ENCODE results near the gene POF1B. TPM values are rescaled to one million over a fixed set of nuclear protein-coding genes. Genes with fewer than 3 reads are reported as not detected.
"Not testable (repeated sequence)": the region's sequence is repeated elsewhere in the genome, so short reads cannot be mapped to it uniquely, and the experiment has no call there.

Gene POF1B
- total RNA-seq, 2 donors from 2014 or later: not detected

GRCh38 chrX:85311348-85311747, 68.1 kb downstream of the POF1B start:
- H3K36me3 Mint-ChIP-seq; H3K9me3 Mint-ChIP-seq; H3K4me1 Mint-ChIP-seq (ENCODE audit: low read depth in 2 of 2); ATAC-seq; DNase-seq (ENCODE audit: low spot score); H3K4me3 Mint-ChIP-seq; H3K27me3 Mint-ChIP-seq; H3K27ac Mint-ChIP-seq: not testable (repeated sequence)

GRCh38 chrX:85309717-85310116, 69.7 kb downstream of the POF1B start:
- Mint-ChIP-seq H3K27me3 (no peaks in the 10 kb centered on the region), H3K36me3 (no peaks in the 10 kb centered on the region), H3K9me3 (no peaks in the 10 kb centered on the region), H3K4me3 (no peak overlapping the region), H3K4me1 (ENCODE audit: low read depth in 2 of 2) (no peaks in the 10 kb centered on the region), H3K27ac (no peak overlapping the region)
- no peak for DNase-seq (ENCODE audit: low spot score)
- ATAC-seq: no peak

GRCh38 chrX:85303544-85303943, 75.9 kb downstream of the POF1B start:
- Mint-ChIP-seq H3K27ac (no peak overlapping the region), H3K9me3 (no peaks in the 10 kb centered on the region), H3K4me1 (ENCODE audit: low read depth in 2 of 2) (no peaks in the 10 kb centered on the region), H3K27me3 (no peaks in the 10 kb centered on the region), H3K36me3 (no peaks in the 10 kb centered on the region), H3K4me3 (no peak overlapping the region)
- no peak for ATAC-seq
- DNase-seq (ENCODE audit: low spot score): no peak

- no peak for ATAC-seq
- Mint-ChIP-seq H3K27ac (no peak overlapping the region), H3K36me3 (no peaks in the 10 kb centered on the region)
These were observed 90.3 kb downstream of the POF1B start for GRCh38 chrX:85288992-85289723.

GRCh38 chrX:85285286-85285685, 94.2 kb downstream of the POF1B start:
- not testable (repeated sequence) for H3K4me3 Mint-ChIP-seq; DNase-seq (ENCODE audit: low spot score); H3K27ac Mint-ChIP-seq; H3K9me3 Mint-ChIP-seq; H3K36me3 Mint-ChIP-seq; H3K4me1 Mint-ChIP-seq (ENCODE audit: low read depth in 2 of 2); H3K27me3 Mint-ChIP-seq; ATAC-seq

More at GRCh38 chrX:85288992-85289723, 90.3 kb downstream of the POF1B start:
- no peak overlapping the region for H3K4me3 Mint-ChIP-seq
- no peak for DNase-seq (ENCODE audit: low spot score)
- H3K27me3 Mint-ChIP-seq: no peaks in the 10 kb centered on the region
- H3K4me1 Mint-ChIP-seq (ENCODE audit: low read depth in 2 of 2): no peaks in the 10 kb centered on the region
- H3K9me3 Mint-ChIP-seq: peaks cover 10% of the 10 kb centered on the region

- peak overlapping the region; percentile 86 for H3K4me3 Mint-ChIP-seq
- no peaks in the 10 kb centered on the region for H3K9me3 Mint-ChIP-seq
- peaks cover 0 to 16% of the 10 kb centered on the region in 2 donors for H3K27me3 Mint-ChIP-seq
- DNase-seq (ENCODE audit: low spot score): no peak
- peaks cover 5 to 12% of the 10 kb centered on the region in 2 donors for H3K4me1 Mint-ChIP-seq (ENCODE audit: low read depth in 2 of 2)
- peak in 1 of 2 donors; percentile 45 for ATAC-seq
- H3K27ac Mint-ChIP-seq: peak overlapping the region in 1 of 2 donors; percentile 25
- no peaks in the 10 kb centered on the region for H3K36me3 Mint-ChIP-seq
These were observed 134.8 kb downstream of the POF1B start for GRCh38 chrX:85244450-85245211.

GRCh38 chrX:85243761-85244449, 135.6 kb downstream of the POF1B start, which contains the start of the genes SATL1 and ZNF711:
TSS of gene SATL1 (minus strand) at chrX:85243779. CDS start at chrX:85108968, 134,811 bp downstream.
TSS of gene ZNF711 (plus strand) at chrX:85243991. CDS start at chrX:85247573, 3,582 bp downstream.
- H3K36me3 Mint-ChIP-seq: no peaks in the 10 kb centered on the region
- peak in 1 of 2 donors; percentile 61 for ATAC-seq
- H3K27me3 Mint-ChIP-seq: peaks cover 0 to 16% of the 10 kb centered on the region in 2 donors
- H3K9me3 Mint-ChIP-seq: no peaks in the 10 kb centered on the region
- H3K4me1 Mint-ChIP-seq (ENCODE audit: low read depth in 2 of 2): peaks cover 5 to 12% of the 10 kb centered on the region in 2 donors
- peak within 1 kb of the TSS in 1 of 2 donors; percentile 25 for H3K27ac Mint-ChIP-seq
- peak within 1 kb of the TSS; percentile 86 for H3K4me3 Mint-ChIP-seq
- DNase-seq (ENCODE audit: low spot score): no peak

GRCh38 chrX:85243155-85243554, 136.3 kb downstream of the POF1B start:
- DNase-seq (ENCODE audit: low spot score): no peak
- no peaks in the 10 kb centered on the region for H3K9me3 Mint-ChIP-seq
- no peak overlapping the region for H3K27ac Mint-ChIP-seq
- ATAC-seq: no peak
- H3K36me3 Mint-ChIP-seq: no peaks in the 10 kb centered on the region
- peaks cover 5 to 12% of the 10 kb centered on the region in 2 donors for H3K4me1 Mint-ChIP-seq (ENCODE audit: low read depth in 2 of 2)
- H3K27me3 Mint-ChIP-seq: peaks cover 0 to 13% of the 10 kb centered on the region in 2 donors
- H3K4me3 Mint-ChIP-seq: peak overlapping the region; percentile 34

Other genes starting within 250 kb of the POF1B start
- gene SATL1, start 135.9 kb downstream of the POF1B start, total RNA-seq: not detected
- under 1 TPM; 0.26 to 0.36 TPM for gene ZNF711, start 135.7 kb downstream of the POF1B start, total RNA-seq